HCT116 (cell line): ENCODE results near the gene CKAP4. TPM values are rescaled to one million over a fixed set of nuclear protein-coding genes. Genes with fewer than 3 reads are reported as not detected.
"Not testable (repeated sequence)": the region's sequence is repeated elsewhere in the genome, so short reads cannot be mapped to it uniquely, and the experiment has no call there.

ENCODE experiments used
- ATAC-seq: fragments of 200-7000 bp; cut with Tn5 transposase; 2 replicates; pipeline ENCODE4 v1.9.1; 2020; ENCODE audit warnings: mild to moderate bottlenecking, moderate library complexity
- BruUV-seq: library from RNA; stranded (reverse); fragments of 400-500 nt; replicated peaks from 2 replicates; lab custom pipeline; 2021; lab: Mats Ljungman, UMichigan
- CTCF ChIA-PET: fragments of 300-600 bp; sonication (Branson Sonifier 250); formaldehyde crosslinking; loops from one replicate; lab custom pipeline; 2021; ENCODE audit warnings: antibody characterized with exemption; lab: Charles Lee
- POLR2A ChIA-PET: fragments of 300-600, 350-600 bp; sonication (Branson Sonifier 250); formaldehyde crosslinking; loops from one replicate; lab custom pipeline; 2021; ENCODE audit warnings: antibody characterized with exemption; lab: Charles Lee
- RAD21 ChIA-PET, 2 experiments: fragments of 300-600 bp; sonication (Branson Sonifier 250); formaldehyde crosslinking; loops; one replicate each; lab custom pipeline; 2023; ENCODE audit warnings: low total read pairs in 2 of 2; ENCODE audit not compliant: uncharacterized antibody in 2 of 2, unreplicated experiment in 2 of 2, low non-redundant PET in 1 of 2; lab: Charles Lee
- DNase-seq: peaks from one replicate; pipeline ENCODE4 v3.0.0-alpha.2; 2010; ENCODE audit warnings: low read depth, low spot score
- H2AFZ ChIP-seq: fragments of 200-600 bp; shearing (Covaris generic), sonication (generic); 2 replicates; pipeline ENCODE4 v1.6.1; 2017; ENCODE audit warnings: low read depth, mixed run types, mixed read lengths, antibody characterized with exemption, low read length; ENCODE audit not compliant: poor library complexity, severe bottlenecking
- H3K27ac ChIP-seq: 2 replicates; pipeline ENCODE4 v1.5.1; 2012; ENCODE audit warnings: low read depth, low read length
- H3K27me3 ChIP-seq: fragments of 200-600 bp; sonication (generic); 2 replicates; pipeline ENCODE4 v1.6.1; 2016; ENCODE audit warnings: mixed run types, low read length, mixed read lengths; ENCODE audit not compliant: insufficient read depth
- H3K36me3 ChIP-seq, 2 experiments: fragments of 200-500 bp in 1 of 2; fragments of 200-600 bp in 1 of 2; sonication (Bioruptor generic) in 1 of 2; sonication (generic) in 1 of 2; 2 replicates each; pipeline versions ENCODE4 v1.5.1 to v1.6.1; 2014 to 2016; ENCODE audit warnings: low read length in 2 of 2, inconsistent platforms in 1 of 2, mixed read lengths in 1 of 2, mixed run types in 1 of 2; ENCODE audit not compliant: insufficient read depth in 2 of 2, control insufficient read depth in 1 of 2
- H3K4me1 ChIP-seq, 2 experiments: fragments of 200-600 bp in 1 of 2; sonication (generic) in 1 of 2; 2 replicates each; pipeline versions ENCODE4 v1.5.1 to v1.6.1; 2012 to 2017; ENCODE audit warnings: low read length in 2 of 2, inconsistent platforms in 1 of 2, mild to moderate bottlenecking in 1 of 2, mixed read lengths in 1 of 2, mixed run types in 1 of 2, moderate library complexity in 1 of 2; ENCODE audit not compliant: insufficient read depth in 2 of 2, control insufficient read depth in 1 of 2
- H3K4me2 ChIP-seq: fragments of 200-600 bp; sonication (generic); 2 replicates; pipeline ENCODE4 v1.6.1; 2017; ENCODE audit warnings: mixed run types, low read length, mixed read lengths
- H3K4me3 ChIP-seq, 2 experiments: fragments of 200-600 bp in 1 of 2; sonication (generic) in 1 of 2; replicated peaks in 1 of 2; 2 replicates each; pipeline ENCODE4 v1.5.1; 2011 to 2016; ENCODE audit warnings: low read length in 2 of 2, control low read depth in 1 of 2, low read depth in 1 of 2, mild to moderate bottlenecking in 1 of 2, mixed read lengths in 1 of 2, mixed run types in 1 of 2
- H3K79me2 ChIP-seq: fragments of 200-600 bp; sonication (generic); 2 replicates; pipeline ENCODE4 v1.6.1; 2017; ENCODE audit warnings: mild to moderate bottlenecking, mixed run types, low read length, moderate library complexity, mixed read lengths; ENCODE audit not compliant: insufficient read depth
- H3K9ac ChIP-seq: fragments of 200-600 bp; sonication (generic); 2 replicates; pipeline ENCODE4 v1.6.1; 2016; ENCODE audit warnings: low read length, mixed read lengths
- H3K9me2 ChIP-seq: fragments of 200-600 bp; sonication (generic), shearing (Covaris generic); 2 replicates; pipeline ENCODE4 v1.6.1; 2017; ENCODE audit warnings: mixed run types, mild to moderate bottlenecking, moderate library complexity; ENCODE audit not compliant: insufficient read depth
- H3K9me3 ChIP-seq, 2 experiments: fragments of 200-500 bp in 1 of 2; fragments of 200-600 bp in 1 of 2; sonication (Bioruptor generic) in 1 of 2; sonication (generic) in 1 of 2; 2 replicates each; pipeline ENCODE4 v1.6.1; 2014 to 2017; ENCODE audit warnings: low read length in 2 of 2, mixed read lengths in 2 of 2, inconsistent platforms in 1 of 2, low read depth in 1 of 2, mild to moderate bottlenecking in 1 of 2, mixed run types in 1 of 2, moderate library complexity in 1 of 2; ENCODE audit not compliant: control insufficient read depth in 1 of 2, insufficient read depth in 1 of 2
- H4K20me1 ChIP-seq: fragments of 200-600 bp; sonication (generic), shearing (Covaris generic); 2 replicates; pipeline ENCODE4 v1.6.1; 2017; ENCODE audit warnings: mixed run types, mild to moderate bottlenecking, moderate library complexity; ENCODE audit not compliant: insufficient read depth
- CBX3 ChIP-seq: IDR thresholded peaks from 2 replicates; pipeline ENCODE4 v1.6.1; 2012; ENCODE audit warnings: low read depth
- EGR1 ChIP-seq: IDR thresholded peaks from 2 replicates; pipeline ENCODE4 v1.6.1; 2012; ENCODE audit warnings: low read depth
- ELF1 ChIP-seq: IDR thresholded peaks from 2 replicates; pipeline ENCODE4 v1.6.1; 2012; ENCODE audit warnings: low read depth, borderline replicate concordance
- EZH2 ChIP-seq: fragments of 200-600 bp; sonication (generic); IDR thresholded peaks from 2 replicates; pipeline ENCODE4 v1.6.1; 2017; ENCODE audit warnings: antibody characterized with exemption, mixed run types
- JUND ChIP-seq: IDR thresholded peaks from 2 replicates; pipeline ENCODE4 v1.6.1; 2012
- POLR2A ChIP-seq: IDR thresholded peaks from 2 replicates; pipeline ENCODE4 v1.7.0; 2011; ENCODE audit warnings: borderline replicate concordance; ENCODE audit not compliant: insufficient read depth, insufficient read length; ENCODE audit errors: extremely low read depth
- POLR2AphosphoS5 ChIP-seq: IDR thresholded peaks from 2 replicates; pipeline ENCODE4 v1.6.1; 2011; ENCODE audit warnings: mild to moderate bottlenecking, low read depth, low read length, moderate library complexity
- SIN3A ChIP-seq: IDR thresholded peaks from 2 replicates; pipeline ENCODE4 v1.6.1; 2012; ENCODE audit warnings: low read depth
- SP1 ChIP-seq: IDR thresholded peaks from 2 replicates; pipeline ENCODE4 v1.6.1; 2012; ENCODE audit warnings: low read depth
- SRF ChIP-seq: IDR thresholded peaks from 2 replicates; pipeline ENCODE4 v1.6.1; 2012; ENCODE audit warnings: low read depth
- ZFX ChIP-seq: fragments of 450-650 bp; IDR thresholded peaks from 2 replicates; pipeline ENCODE4 v1.6.1; 2017
- ZNF274 ChIP-seq: fragments of 200-500 bp; sonication (Bioruptor generic); IDR thresholded peaks from 2 replicates; pipeline ENCODE4 v1.6.1; 2014; ENCODE audit warnings: mild to moderate bottlenecking, low read depth, low read length, inconsistent platforms
- intact Hi-C: fragments of 100-400 bp; cut with micrococcal nuclease; formaldehyde crosslinking; loops from 2 replicates; pipeline ENCODE4 v1.10.0; 2022
- total RNA-seq: library from RNA; stranded (reverse); gene quantifications from one replicate; pipeline ENCODE4 v1.2.1, GENCODE V29; 2021; ENCODE audit not compliant: unreplicated experiment
- TF ChIP-seq, protein P1 (sequence below), 3 experiments: fragments of 200-600 bp in 1 of 3; sonication (generic) in 1 of 3; IDR thresholded peaks in 2 of 3; conservative IDR thresholded peaks in 1 of 3; 2 replicates each; pipeline ENCODE4 v1.5.1; 2012 to 2017; ENCODE audit warnings: low read depth in 2 of 3, low read length in 2 of 3, antibody characterized with exemption in 1 of 3, borderline replicate concordance in 1 of 3, control low read depth in 1 of 3, mild to moderate bottlenecking in 1 of 3, mixed read lengths in 1 of 3, mixed run types in 1 of 3, moderate library complexity in 1 of 3; ENCODE audit not compliant: insufficient read depth in 1 of 3

The CKAP4 gene
- total RNA-seq, 1 experiment from 2014 or later: 45.9 TPM

DNA sequence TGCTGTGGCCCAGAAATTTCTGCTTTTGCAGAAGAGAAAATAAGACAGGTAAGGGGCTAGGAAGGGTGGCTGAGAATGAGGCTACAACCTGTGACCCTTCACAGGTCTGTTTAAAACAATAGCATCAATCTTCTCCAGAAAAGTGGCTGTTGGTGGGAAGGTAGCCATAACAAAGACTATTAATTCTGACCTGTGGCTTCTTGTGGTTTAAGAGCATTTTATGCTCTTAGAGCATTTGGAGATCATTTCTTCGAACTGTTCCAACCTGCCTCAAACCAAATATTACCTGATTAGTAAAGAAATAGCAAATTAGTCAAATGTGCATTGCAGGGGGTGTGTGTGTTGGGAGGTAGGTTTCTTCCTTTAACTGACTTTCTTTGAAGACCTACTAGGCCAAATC lies 39.5 kb upstream of the CKAP4 start:
- no peak overlapping the region for H2AFZ ChIP-seq
- no peaks in the 10 kb centered on the region for H3K9me3 ChIP-seq
- no peaks in the 10 kb centered on the region for H3K36me3 ChIP-seq
- intact Hi-C loops: no loop called here
- POLR2A ChIA-PET: no interaction called here
- peaks cover 7 to 17% of the 10 kb centered on the region in 2 experiments for H3K4me1 ChIP-seq
- H3K27ac ChIP-seq: no peak overlapping the region
- H3K4me3 ChIP-seq: no peak overlapping the region
- no peak for DNase-seq
- H3K9me2 ChIP-seq: no peaks in the 10 kb centered on the region
- no peak overlapping the region for H3K4me2 ChIP-seq
- H3K9ac ChIP-seq: no peak overlapping the region
- ATAC-seq: no peak
- no peaks in the 10 kb centered on the region for H4K20me1 ChIP-seq
- no peaks in the 10 kb centered on the region for H3K79me2 ChIP-seq
- CTCF ChIA-PET: no interaction called here
- no TSS peak for BruUV-seq
- no peaks in the 10 kb centered on the region for H3K27me3 ChIP-seq
- TF ChIP-seq ZFX (no peak), SIN3A (no peak), EZH2 (no peak), ZNF274 (no peak), POLR2A (no peak), SRF (no peak), JUND (no peak), POLR2AphosphoS5 (no peak), CBX3 (no peak), EGR1 (no peak), SP1 (no peak), ELF1 (no peak)
- TF ChIP-seq, protein P1, sequence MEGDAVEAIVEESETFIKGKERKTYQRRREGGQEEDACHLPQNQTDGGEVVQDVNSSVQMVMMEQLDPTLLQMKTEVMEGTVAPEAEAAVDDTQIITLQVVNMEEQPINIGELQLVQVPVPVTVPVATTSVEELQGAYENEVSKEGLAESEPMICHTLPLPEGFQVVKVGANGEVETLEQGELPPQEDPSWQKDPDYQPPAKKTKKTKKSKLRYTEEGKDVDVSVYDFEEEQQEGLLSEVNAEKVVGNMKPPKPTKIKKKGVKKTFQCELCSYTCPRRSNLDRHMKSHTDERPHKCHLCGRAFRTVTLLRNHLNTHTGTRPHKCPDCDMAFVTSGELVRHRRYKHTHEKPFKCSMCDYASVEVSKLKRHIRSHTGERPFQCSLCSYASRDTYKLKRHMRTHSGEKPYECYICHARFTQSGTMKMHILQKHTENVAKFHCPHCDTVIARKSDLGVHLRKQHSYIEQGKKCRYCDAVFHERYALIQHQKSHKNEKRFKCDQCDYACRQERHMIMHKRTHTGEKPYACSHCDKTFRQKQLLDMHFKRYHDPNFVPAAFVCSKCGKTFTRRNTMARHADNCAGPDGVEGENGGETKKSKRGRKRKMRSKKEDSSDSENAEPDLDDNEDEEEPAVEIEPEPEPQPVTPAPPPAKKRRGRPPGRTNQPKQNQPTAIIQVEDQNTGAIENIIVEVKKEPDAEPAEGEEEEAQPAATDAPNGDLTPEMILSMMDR (IDR thresholded peaks at IDR 0.05 in 2 of 3, conservative IDR thresholded peaks at IDR 0.05 in 1 of 3; ENCODE audit: borderline replicate concordance in 1 of 3, insufficient read depth in 1 of 3, low read depth in 2 of 3, low read length in 2 of 3): no peak
- RAD21 ChIA-PET: no interaction called here

- H3K36me3 ChIP-seq, H3K4me3 ChIP-seq, BruUV-seq, H3K79me2 ChIP-seq, H2AFZ ChIP-seq, H4K20me1 ChIP-seq, H3K9me2 ChIP-seq, RAD21 ChIA-PET, intact Hi-C loops, H3K4me2 ChIP-seq, H3K27ac ChIP-seq, H3K9me3 ChIP-seq, ATAC-seq, H3K9ac ChIP-seq, DNase-seq, CTCF ChIA-PET, H3K27me3 ChIP-seq: not testable (repeated sequence)
- H3K4me1 ChIP-seq: peaks cover 7 to 17% of the 10 kb centered on the region in 2 experiments
- POLR2A ChIA-PET: interaction anchor here (0.7 kb wide), 1 partner anchor 669 kb away, joined by 3 read pairs; the partner anchor contains the start of gene TMEM263
Measured at GRCh38 chr12:106286576-106287162, 38.8 kb upstream of the CKAP4 start.
